Suprapubic skin (tissue), 4 donors: ENCODE results near the gene TTC23.

Experiments
- CTCF ChIP-seq, 2 donors: fragments of 200-600 bp in 1 of 2; fragments of 450-650 bp in 1 of 2; sonication (generic) in 1 of 2; IDR thresholded peaks; one replicate each; pipeline ENCODE4 v1.5.1; 2016 to 2019; ENCODE audit warnings: antibody characterized with exemption in 2 of 2, mild to moderate bottlenecking in 1 of 2, moderate library complexity in 1 of 2
- POLR2A ChIP-seq, 2 donors: fragments of 450-650 bp; IDR thresholded peaks; one replicate each; pipeline ENCODE4 v1.6.1; 2017; ENCODE audit warnings: antibody characterized with exemption in 2 of 2, mild to moderate bottlenecking in 2 of 2, moderate library complexity in 2 of 2
- POLR2AphosphoS5 ChIP-seq, 3 donors: sonication (generic); formaldehyde crosslinking; IDR thresholded peaks; one replicate each; pipeline ENCODE4 v1.6.1; 2017; ENCODE audit warnings: antibody characterized with exemption in 3 of 3

GRCh38 chr15:99124641-99125040 is 124.7 kb downstream of the TTC23 start:
- TF ChIP-seq CTCF (IDR thresholded peaks at IDR 0.05) (no peak), POLR2A (IDR thresholded peaks at IDR 0.05) (no peak), POLR2AphosphoS5 (IDR thresholded peaks at IDR 0.05) (no peak)
